Erythroblast (primary cell): ENCODE data around the gene CAMK1D.
"Not testable (repeated sequence)": the region's sequence is repeated elsewhere in the genome, so short reads cannot be mapped to it uniquely, and the experiment has no call there.

Source experiments
- GATA1 ChIP-seq: IDR thresholded peaks from 2 replicates; pipeline ENCODE4 v1.6.1; 2011; ENCODE audit warnings: low read depth, mild to moderate bottlenecking, control low read depth, low read length, moderate library complexity
- POLR2A ChIP-seq: IDR thresholded peaks from 2 replicates; pipeline ENCODE4 v1.6.1; 2011; ENCODE audit warnings: mild to moderate bottlenecking, low read length

DNA sequence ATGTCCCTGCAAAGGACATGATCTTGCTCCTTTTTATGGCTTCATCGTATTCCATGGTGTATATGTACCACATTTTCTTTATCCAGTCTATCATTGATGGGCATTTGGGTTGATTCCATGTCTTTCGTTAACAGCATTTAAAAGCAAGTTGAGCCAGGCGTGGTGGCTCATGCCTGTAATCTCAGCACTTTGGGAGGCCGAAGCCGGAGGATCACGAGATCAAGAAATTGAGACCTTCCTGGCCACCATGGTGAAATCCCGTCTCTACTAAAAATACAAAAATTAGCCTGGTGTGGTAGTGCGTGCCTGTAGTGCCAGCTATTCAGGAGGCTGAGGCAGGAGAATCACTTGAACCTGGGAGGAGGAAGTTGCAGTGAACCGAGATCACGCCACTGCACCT, 147.7 kb downstream of the CAMK1D start:
- not testable (repeated sequence) for TF ChIP-seq POLR2A, GATA1
